Keratinocyte (primary cell): ENCODE results near the gene SLC9A7. TPM values are rescaled to one million over a fixed set of nuclear protein-coding genes. Genes with fewer than 3 reads are reported as not detected.

ENCODE experiments used
- DNase-seq: peaks from one replicate; pipeline ENCODE4 v3.0.0-alpha.2; 2011; ENCODE audit warnings: low read depth, missing footprints, low spot score
- FAIRE-seq: peaks from 2 replicates; lab custom pipeline; 2011; peaks lifted over from hg19 to GRCh38; lab: Jason Lieb, UNC
- H2AFZ ChIP-seq: 2 replicates; pipeline ENCODE4 v1.6.0; 2012; ENCODE audit warnings: low read length, control low read depth, inconsistent platforms; ENCODE audit not compliant: control insufficient read depth
- H3K27ac ChIP-seq: 2 replicates; pipeline ENCODE4 v1.5.1; 2011; ENCODE audit warnings: low read length; ENCODE audit not compliant: control insufficient read depth, insufficient read depth
- H3K27me3 ChIP-seq: 3 replicates; pipeline ENCODE4 v1.6.0; 2011; ENCODE audit warnings: low read length; ENCODE audit not compliant: control insufficient read depth, insufficient read depth; ENCODE audit errors: extremely low read depth
- H3K36me3 ChIP-seq, 2 experiments: 2 replicates in 1 of 2; 3 replicates in 1 of 2; pipeline ENCODE4 v1.5.1; 2011; ENCODE audit warnings: low read length in 2 of 2, mild to moderate bottlenecking in 1 of 2; ENCODE audit not compliant: control insufficient read depth in 2 of 2, insufficient read depth in 2 of 2; ENCODE audit errors: extremely low read depth in 1 of 2
- H3K4me1 ChIP-seq: 3 replicates; pipeline ENCODE4 v1.5.1; 2011; ENCODE audit warnings: low read length; ENCODE audit not compliant: control insufficient read depth, insufficient read depth; ENCODE audit errors: extremely low read depth
- H3K4me2 ChIP-seq: 3 replicates; pipeline ENCODE4 v1.6.0; 2011; ENCODE audit warnings: low read depth, low read length; ENCODE audit not compliant: control insufficient read depth, insufficient read depth; ENCODE audit errors: extremely low read depth
- H3K4me3 ChIP-seq, 3 experiments: fragments of 200-600 bp in 1 of 3; sonication (generic) in 1 of 3; 2 replicates in 2 of 3; 3 replicates in 1 of 3; pipeline ENCODE4 v1.5.1; 2011 to 2016; ENCODE audit warnings: low read length in 3 of 3, mild to moderate bottlenecking in 3 of 3, control low read depth in 2 of 3, inconsistent platforms in 1 of 3, low read depth in 1 of 3, mixed read lengths in 1 of 3, mixed run types in 1 of 3, moderate library complexity in 1 of 3; ENCODE audit not compliant: control insufficient read depth in 2 of 3, insufficient read depth in 2 of 3; ENCODE audit errors: extremely low read depth in 1 of 3
- H3K79me2 ChIP-seq: 2 replicates; pipeline ENCODE4 v1.6.0; 2012; ENCODE audit warnings: low read length; ENCODE audit not compliant: control insufficient read depth, insufficient read depth
- H3K9ac ChIP-seq: 3 replicates; pipeline ENCODE4 v1.6.0; 2011; ENCODE audit warnings: low read length; ENCODE audit not compliant: control insufficient read depth, insufficient read depth; ENCODE audit errors: extremely low read depth
- H3K9me1 ChIP-seq: 3 replicates; pipeline ENCODE4 v1.6.0; 2011; ENCODE audit warnings: low read length; ENCODE audit not compliant: control insufficient read depth, insufficient read depth; ENCODE audit errors: extremely low read depth
- H3K9me3 ChIP-seq: 2 replicates; pipeline ENCODE4 v1.5.1; 2012; ENCODE audit warnings: low read depth, low read length; ENCODE audit not compliant: control insufficient read depth
- H4K20me1 ChIP-seq: 3 replicates; pipeline ENCODE4 v1.6.0; 2011; ENCODE audit warnings: low read length; ENCODE audit not compliant: control insufficient read depth, insufficient read depth; ENCODE audit errors: extremely low read depth
- EZH2 ChIP-seq: IDR thresholded peaks from one replicate; pipeline ENCODE4 v1.6.1; 2012; ENCODE audit warnings: inconsistent platforms, mild to moderate bottlenecking, low read length, moderate library complexity
- dilution Hi-C: fragments of 300-500 bp; cut with MboI; formaldehyde crosslinking; loops from one replicate; pipeline ENCODE4 v1.7.0; 2020; ENCODE audit warnings: low sequenced_read_pairs; ENCODE audit not compliant: extremely low pct_ligation_motif_present
- polyA plus RNA-seq, 5 experiments: library from polyadenylated mRNA; depleted of rRNA in 3 of 5; stranded (reverse) in 3 of 5; stranded (forward) in 1 of 5; unstranded in 1 of 5; fragments of >200 nt; gene quantifications; 1 replicate in 1 of 5; 2 replicates in 3 of 5; 3 replicates in 1 of 5; pipeline versions ENCODE4 v1.2.1 to v1.2.3, GENCODE V29; 2011 to 2012; ENCODE audit warnings: missing spikeins in 2 of 5, low read depth in 1 of 5, low replicate concordance in 1 of 5
- TF ChIP-seq, protein P1 (sequence below), 3 experiments: IDR thresholded peaks in 1 of 3; conservative IDR thresholded peaks in 1 of 3; optimal IDR thresholded peaks in 1 of 3; 2 replicates in 2 of 3; 3 replicates in 1 of 3; pipeline versions ENCODE3 to v1.5.1; 2011; ENCODE audit warnings: low read length in 3 of 3, mild to moderate bottlenecking in 3 of 3, moderate library complexity in 2 of 3, control low read depth in 1 of 3, inconsistent platforms in 1 of 3; ENCODE audit not compliant: insufficient read depth in 2 of 3; ENCODE audit errors: extremely low read depth in 1 of 3

The SLC9A7 gene
- polyA plus RNA-seq, 1 donor (not counting 4 experiments of a cell fraction or from before 2014, with no cell fraction given): 8.1 TPM

DNA sequence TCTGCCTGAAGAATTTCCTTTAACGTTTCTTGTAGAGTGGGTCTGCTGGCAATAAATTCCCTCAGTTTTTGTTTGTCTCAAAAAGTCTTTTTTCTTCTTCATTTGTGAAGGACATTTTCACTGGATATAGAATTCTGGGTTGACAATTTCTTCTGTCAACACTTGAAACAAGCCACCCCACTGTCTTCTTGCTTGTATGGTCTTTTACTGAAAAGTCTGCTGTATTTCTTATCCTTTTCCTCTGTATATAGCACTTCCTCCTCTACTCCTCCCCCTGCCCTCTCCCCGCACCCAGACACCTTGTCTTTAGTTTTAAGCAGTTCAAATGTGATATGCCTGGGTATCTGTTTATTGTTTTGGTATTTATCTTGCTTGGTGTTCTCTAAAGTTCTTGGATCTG is 23.3 kb downstream of the SLC9A7 start:
- H4K20me1 ChIP-seq: no peaks in the 10 kb centered on the region
- no peaks in the 10 kb centered on the region for H3K79me2 ChIP-seq
- peaks cover 2% of the 10 kb centered on the region for H3K9me3 ChIP-seq
- H3K27me3 ChIP-seq: no peaks in the 10 kb centered on the region
- no peaks in the 10 kb centered on the region for H3K4me1 ChIP-seq
- FAIRE-seq: no peak
- no peak for TF ChIP-seq EZH2
- TF ChIP-seq, protein P1, sequence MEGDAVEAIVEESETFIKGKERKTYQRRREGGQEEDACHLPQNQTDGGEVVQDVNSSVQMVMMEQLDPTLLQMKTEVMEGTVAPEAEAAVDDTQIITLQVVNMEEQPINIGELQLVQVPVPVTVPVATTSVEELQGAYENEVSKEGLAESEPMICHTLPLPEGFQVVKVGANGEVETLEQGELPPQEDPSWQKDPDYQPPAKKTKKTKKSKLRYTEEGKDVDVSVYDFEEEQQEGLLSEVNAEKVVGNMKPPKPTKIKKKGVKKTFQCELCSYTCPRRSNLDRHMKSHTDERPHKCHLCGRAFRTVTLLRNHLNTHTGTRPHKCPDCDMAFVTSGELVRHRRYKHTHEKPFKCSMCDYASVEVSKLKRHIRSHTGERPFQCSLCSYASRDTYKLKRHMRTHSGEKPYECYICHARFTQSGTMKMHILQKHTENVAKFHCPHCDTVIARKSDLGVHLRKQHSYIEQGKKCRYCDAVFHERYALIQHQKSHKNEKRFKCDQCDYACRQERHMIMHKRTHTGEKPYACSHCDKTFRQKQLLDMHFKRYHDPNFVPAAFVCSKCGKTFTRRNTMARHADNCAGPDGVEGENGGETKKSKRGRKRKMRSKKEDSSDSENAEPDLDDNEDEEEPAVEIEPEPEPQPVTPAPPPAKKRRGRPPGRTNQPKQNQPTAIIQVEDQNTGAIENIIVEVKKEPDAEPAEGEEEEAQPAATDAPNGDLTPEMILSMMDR (optimal IDR thresholded peaks at IDR 0.05 in 1 of 3, IDR thresholded peaks at IDR 0.05 in 1 of 3, conservative IDR thresholded peaks at IDR 0.05 in 1 of 3; ENCODE audit: extremely low read depth in 1 of 3, insufficient read depth in 2 of 3, low read length in 3 of 3): no peak
- H2AFZ ChIP-seq: no peak overlapping the region
- H3K4me3 ChIP-seq: no peak overlapping the region
- no peaks in the 10 kb centered on the region for H3K9me1 ChIP-seq
- no peak for DNase-seq
- no peak overlapping the region for H3K9ac ChIP-seq
- no peak overlapping the region for H3K4me2 ChIP-seq
- dilution Hi-C loops: no loop called here
- no peak overlapping the region for H3K27ac ChIP-seq
- H3K36me3 ChIP-seq: no peaks in the 10 kb centered on the region

DNA sequence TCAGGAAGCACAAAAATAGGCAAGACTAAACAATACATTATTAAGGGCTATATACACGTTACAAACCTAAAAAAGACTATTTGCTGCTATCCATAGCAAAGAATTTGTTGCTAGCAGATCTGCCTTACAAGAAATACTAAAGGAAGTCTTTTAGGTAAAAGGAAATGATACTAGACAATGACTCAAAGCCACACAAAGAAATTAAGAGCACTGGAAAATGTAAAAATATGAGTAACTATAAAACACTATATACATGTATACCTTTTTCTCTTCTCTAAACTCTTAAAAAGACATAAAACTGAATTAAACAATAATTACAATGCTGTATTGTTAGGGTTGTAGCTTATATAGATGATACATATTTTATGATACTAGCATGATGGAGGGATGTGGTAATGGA is 25.7 kb downstream of the SLC9A7 start:
- no peaks in the 10 kb centered on the region for H3K9me1 ChIP-seq
- H3K4me1 ChIP-seq: no peaks in the 10 kb centered on the region
- FAIRE-seq: no peak
- TF ChIP-seq, protein P1 (optimal IDR thresholded peaks at IDR 0.05 in 1 of 3, IDR thresholded peaks at IDR 0.05 in 1 of 3, conservative IDR thresholded peaks at IDR 0.05 in 1 of 3; ENCODE audit: extremely low read depth in 1 of 3, insufficient read depth in 2 of 3, low read length in 3 of 3): no peak
- no peak for TF ChIP-seq EZH2
- dilution Hi-C loops: no loop called here
- H3K27me3 ChIP-seq: no peaks in the 10 kb centered on the region
- H3K9me3 ChIP-seq: peaks cover 2% of the 10 kb centered on the region
- no peak overlapping the region for H3K27ac ChIP-seq
- no peak overlapping the region for H3K4me2 ChIP-seq
- no peak overlapping the region for H2AFZ ChIP-seq
- H3K36me3 ChIP-seq: no peaks in the 10 kb centered on the region
- no peak for DNase-seq
- no peak overlapping the region for H3K9ac ChIP-seq
- H4K20me1 ChIP-seq: no peaks in the 10 kb centered on the region
- H3K4me3 ChIP-seq: no peak overlapping the region
- no peaks in the 10 kb centered on the region for H3K79me2 ChIP-seq
